ENCODE measurements around the gene NPIPA7. TPM values are rescaled to one million over a fixed set of nuclear protein-coding genes. Genes with fewer than 3 reads are reported as not detected.
"Not testable (repeated sequence)": the region's sequence is repeated elsewhere in the genome, so short reads cannot be mapped to it uniquely, and the experiment has no call there.

The NPIPA7 gene
- polyA plus RNA-seq (2011; rRNA removed) = 18.8 and 29.1 TPM in 2 replicates
- 1.3 and 3.0 TPM in 2 replicates for polyA minus RNA-seq (2011; rRNA and poly(A)+ RNA removed)

- POLR2A ChIA-PET; H3K36me3 ChIP-seq (ENCODE audit: control insufficient read depth, insufficient read depth, low read length); CTCF ChIA-PET; H3K4me3 ChIP-seq (ENCODE audit: low read depth, low read length); H3K27me3 ChIP-seq (ENCODE audit: control insufficient read depth, insufficient read depth, low read length); DNase-seq (ENCODE audit: low read depth): not testable (repeated sequence)
Observed at GRCh38 chr16:16378840-16379239, at the start of gene NPIPA7. NPIPA7 (plus strand) TSS chr16:16379140; CDS start chr16:16379245, 105 bp downstream.

- POLR2A ChIA-PET; H3K36me3 ChIP-seq (ENCODE audit: control insufficient read depth, insufficient read depth, low read length); CTCF ChIA-PET; H3K4me3 ChIP-seq (ENCODE audit: low read depth, low read length); H3K27me3 ChIP-seq (ENCODE audit: control insufficient read depth, insufficient read depth, low read length); DNase-seq (ENCODE audit: low read depth): not testable (repeated sequence)
Observed at GRCh38 chr16:16331466-16331865, 47.5 kb upstream of the NPIPA7 start.

GRCh38 chr16:16357556-16357955 is 21.4 kb upstream of the NPIPA7 start:
- POLR2A ChIA-PET; DNase-seq (ENCODE audit: low read depth); H3K27me3 ChIP-seq (ENCODE audit: control insufficient read depth, insufficient read depth, low read length); CTCF ChIA-PET; H3K4me3 ChIP-seq (ENCODE audit: low read depth, low read length); H3K36me3 ChIP-seq (ENCODE audit: control insufficient read depth, insufficient read depth, low read length): not testable (repeated sequence)

- DNase-seq (ENCODE audit: low read depth); H3K4me3 ChIP-seq (ENCODE audit: low read depth, low read length); H3K36me3 ChIP-seq (ENCODE audit: control insufficient read depth, insufficient read depth, low read length); POLR2A ChIA-PET; H3K27me3 ChIP-seq (ENCODE audit: control insufficient read depth, insufficient read depth, low read length); CTCF ChIA-PET: not testable (repeated sequence)
Observed at GRCh38 chr16:16358539-16359240, 20.2 kb upstream of the NPIPA7 start.

- H3K36me3 ChIP-seq (ENCODE audit: control insufficient read depth, insufficient read depth, low read length); POLR2A ChIA-PET; CTCF ChIA-PET; DNase-seq (ENCODE audit: low read depth); H3K4me3 ChIP-seq (ENCODE audit: low read depth, low read length); H3K27me3 ChIP-seq (ENCODE audit: control insufficient read depth, insufficient read depth, low read length): not testable (repeated sequence)
Observed at GRCh38 chr16:16363595-16363994, 15.3 kb upstream of the NPIPA7 start.

GRCh38 chr16:16364100-16364499 is 14.8 kb upstream of the NPIPA7 start:
- H3K4me3 ChIP-seq (ENCODE audit: low read depth, low read length); DNase-seq (ENCODE audit: low read depth); CTCF ChIA-PET; POLR2A ChIA-PET; H3K27me3 ChIP-seq (ENCODE audit: control insufficient read depth, insufficient read depth, low read length); H3K36me3 ChIP-seq (ENCODE audit: control insufficient read depth, insufficient read depth, low read length): not testable (repeated sequence)

- CTCF ChIA-PET; H3K27me3 ChIP-seq (ENCODE audit: control insufficient read depth, insufficient read depth, low read length); DNase-seq (ENCODE audit: low read depth); H3K36me3 ChIP-seq (ENCODE audit: control insufficient read depth, insufficient read depth, low read length); H3K4me3 ChIP-seq (ENCODE audit: low read depth, low read length); POLR2A ChIA-PET: not testable (repeated sequence)
Observed at GRCh38 chr16:16364701-16365100, 14.2 kb upstream of the NPIPA7 start.

GRCh38 chr16:16365319-16365718 is 13.6 kb upstream of the NPIPA7 start:
- H3K4me3 ChIP-seq (ENCODE audit: low read depth, low read length); H3K27me3 ChIP-seq (ENCODE audit: control insufficient read depth, insufficient read depth, low read length); DNase-seq (ENCODE audit: low read depth); H3K36me3 ChIP-seq (ENCODE audit: control insufficient read depth, insufficient read depth, low read length); CTCF ChIA-PET; POLR2A ChIA-PET: not testable (repeated sequence)

- H3K27me3 ChIP-seq (ENCODE audit: control insufficient read depth, insufficient read depth, low read length); H3K4me3 ChIP-seq (ENCODE audit: low read depth, low read length); H3K36me3 ChIP-seq (ENCODE audit: control insufficient read depth, insufficient read depth, low read length); DNase-seq (ENCODE audit: low read depth); POLR2A ChIA-PET; CTCF ChIA-PET: not testable (repeated sequence)
Observed at GRCh38 chr16:16365851-16366250, 13.1 kb upstream of the NPIPA7 start.

GRCh38 chr16:16366552-16367284 is 12.2 kb upstream of the NPIPA7 start:
- H3K4me3 ChIP-seq (ENCODE audit: low read depth, low read length); DNase-seq (ENCODE audit: low read depth); H3K27me3 ChIP-seq (ENCODE audit: control insufficient read depth, insufficient read depth, low read length); H3K36me3 ChIP-seq (ENCODE audit: control insufficient read depth, insufficient read depth, low read length); CTCF ChIA-PET; POLR2A ChIA-PET: not testable (repeated sequence)

GRCh38 chr16:16367285-16367628 is 11.7 kb upstream of the NPIPA7 start:
- H3K4me3 ChIP-seq (ENCODE audit: low read depth, low read length); CTCF ChIA-PET; H3K36me3 ChIP-seq (ENCODE audit: control insufficient read depth, insufficient read depth, low read length); POLR2A ChIA-PET; H3K27me3 ChIP-seq (ENCODE audit: control insufficient read depth, insufficient read depth, low read length); DNase-seq (ENCODE audit: low read depth): not testable (repeated sequence)

- DNase-seq (ENCODE audit: low read depth); CTCF ChIA-PET: not testable (repeated sequence)
Observed at GRCh38 chr16:16369081-16369856, 9.7 kb upstream of the NPIPA7 start.

More at GRCh38 chr16:16369081-16369856, 9.7 kb upstream of the NPIPA7 start:
- H3K4me3 ChIP-seq (ENCODE audit: low read depth, low read length); H3K36me3 ChIP-seq (ENCODE audit: control insufficient read depth, insufficient read depth, low read length); H3K27me3 ChIP-seq (ENCODE audit: control insufficient read depth, insufficient read depth, low read length); POLR2A ChIA-PET: not testable (repeated sequence)

Measured in BJ (cell line).